Measurements from ENCODE around the gene TIMM23B. TPM values are rescaled to one million over a fixed set of nuclear protein-coding genes. Genes with fewer than 3 reads are reported as not detected.
"Not testable (repeated sequence)": the region's sequence is repeated elsewhere in the genome, so short reads cannot be mapped to it uniquely, and the experiment has no call there.

TIMM23B gene
- total RNA-seq (30.0 TPM), polyA plus RNA-seq (1 to 10 TPM; 8.1 to 9.2 (median 8.4) TPM)

- H3K36me3 Mint-ChIP-seq; H3K9me3 Mint-ChIP-seq; H3K36me3 ChIP-seq (ENCODE audit: control insufficient read depth, insufficient read depth, low read length); H3K27me3 ChIP-seq (ENCODE audit: control insufficient read depth, insufficient read depth, low read length); H3K9me3 ChIP-seq (ENCODE audit: control insufficient read depth in 2 of 2, low read length in 2 of 2); H3K27me3 Mint-ChIP-seq: not testable (repeated sequence)
- peak within 1 kb of the TSS; percentile 100 for H3K4me3 Mint-ChIP-seq
- peak within 1 kb of the TSS; percentile 94 for H3K4me3 ChIP-seq (ENCODE audit: low read depth, low read length)
- peaks cover 19 to 50% (median 34%) of the 10 kb centered on the region in 4 donors for H3K4me1 Mint-ChIP-seq
- ATAC-seq (ENCODE audit: low read depth in 2 of 2) = peak; percentile 90 to 93
- peak; percentile 78 to 88 (median 85) for DNase-seq
- peak within 1 kb of the TSS; percentile 91 to 98 (median 97) for H3K27ac Mint-ChIP-seq
- H3K4me1 ChIP-seq (ENCODE audit: control insufficient read depth, insufficient read depth, low read length, poor library complexity, severe bottlenecking) = peaks cover 16% of the 10 kb centered on the region
- peak within 1 kb of the TSS; percentile 55 for H3K27ac ChIP-seq (ENCODE audit: insufficient read depth, low read length, poor library complexity, severe bottlenecking)
Measured at GRCh38 chr10:49941447-49942338, at the start of gene TIMM23B, which contains the start of gene PARG. TIMM23B (plus strand) TSS chr10:49942053; CDS start chr10:49942195, 142 bp downstream. PARG (minus strand) TSS chr10:49942027; CDS start chr10:49941725, 302 bp downstream.

GRCh38 chr10:49899999-49900398, 41.9 kb upstream of the TIMM23B start:
- H3K4me3 Mint-ChIP-seq; DNase-seq; H3K9me3 ChIP-seq (ENCODE audit: control insufficient read depth in 2 of 2, low read length in 2 of 2); H3K4me3 ChIP-seq (ENCODE audit: low read depth, low read length); H3K27me3 Mint-ChIP-seq; H3K9me3 Mint-ChIP-seq; H3K27me3 ChIP-seq (ENCODE audit: control insufficient read depth, insufficient read depth, low read length); H3K36me3 ChIP-seq (ENCODE audit: control insufficient read depth, insufficient read depth, low read length); H3K27ac Mint-ChIP-seq; H3K4me1 Mint-ChIP-seq; ATAC-seq (ENCODE audit: low read depth in 2 of 2); H3K4me1 ChIP-seq (ENCODE audit: control insufficient read depth, insufficient read depth, low read length, poor library complexity, severe bottlenecking); H3K27ac ChIP-seq (ENCODE audit: insufficient read depth, low read length, poor library complexity, severe bottlenecking): not testable (repeated sequence)
- peaks cover 17% of the 10 kb centered on the region for H3K36me3 Mint-ChIP-seq

GRCh38 chr10:49900406-49900805, 41.4 kb upstream of the TIMM23B start:
- not testable (repeated sequence) for H3K4me3 Mint-ChIP-seq; H3K36me3 ChIP-seq (ENCODE audit: control insufficient read depth, insufficient read depth, low read length); H3K27me3 Mint-ChIP-seq; H3K4me1 Mint-ChIP-seq; H3K27me3 ChIP-seq (ENCODE audit: control insufficient read depth, insufficient read depth, low read length); DNase-seq; H3K9me3 Mint-ChIP-seq; H3K27ac Mint-ChIP-seq; H3K4me3 ChIP-seq (ENCODE audit: low read depth, low read length); ATAC-seq (ENCODE audit: low read depth in 2 of 2); H3K27ac ChIP-seq (ENCODE audit: insufficient read depth, low read length, poor library complexity, severe bottlenecking); H3K4me1 ChIP-seq (ENCODE audit: control insufficient read depth, insufficient read depth, low read length, poor library complexity, severe bottlenecking); H3K9me3 ChIP-seq (ENCODE audit: control insufficient read depth in 2 of 2, low read length in 2 of 2)
- H3K36me3 Mint-ChIP-seq = peaks cover 17% of the 10 kb centered on the region

GRCh38 chr10:49903829-49904228, 38.0 kb upstream of the TIMM23B start:
- not testable (repeated sequence) for DNase-seq

GRCh38 chr10:49908290-49909080, 33.4 kb upstream of the TIMM23B start:
- DNase-seq; H3K9me3 ChIP-seq (ENCODE audit: control insufficient read depth in 2 of 2, low read length in 2 of 2); H3K4me3 ChIP-seq (ENCODE audit: low read depth, low read length); H3K27me3 Mint-ChIP-seq; H3K4me3 Mint-ChIP-seq; H3K4me1 Mint-ChIP-seq; ATAC-seq (ENCODE audit: low read depth in 2 of 2); H3K4me1 ChIP-seq (ENCODE audit: control insufficient read depth, insufficient read depth, low read length, poor library complexity, severe bottlenecking); H3K27me3 ChIP-seq (ENCODE audit: control insufficient read depth, insufficient read depth, low read length); H3K27ac Mint-ChIP-seq; H3K9me3 Mint-ChIP-seq; H3K27ac ChIP-seq (ENCODE audit: insufficient read depth, low read length, poor library complexity, severe bottlenecking); H3K36me3 ChIP-seq (ENCODE audit: control insufficient read depth, insufficient read depth, low read length): not testable (repeated sequence)
- H3K36me3 Mint-ChIP-seq = peaks cover 16% of the 10 kb centered on the region

More at GRCh38 chr10:49903829-49904228, 38.0 kb upstream of the TIMM23B start:
- not testable (repeated sequence) for ATAC-seq (ENCODE audit: low read depth in 2 of 2); H3K27ac ChIP-seq (ENCODE audit: insufficient read depth, low read length, poor library complexity, severe bottlenecking); H3K4me3 ChIP-seq (ENCODE audit: low read depth, low read length); H3K27me3 ChIP-seq (ENCODE audit: control insufficient read depth, insufficient read depth, low read length); H3K36me3 ChIP-seq (ENCODE audit: control insufficient read depth, insufficient read depth, low read length); H3K4me1 ChIP-seq (ENCODE audit: control insufficient read depth, insufficient read depth, low read length, poor library complexity, severe bottlenecking); H3K4me3 Mint-ChIP-seq; H3K27ac Mint-ChIP-seq; H3K9me3 ChIP-seq (ENCODE audit: control insufficient read depth in 2 of 2, low read length in 2 of 2); H3K9me3 Mint-ChIP-seq; H3K27me3 Mint-ChIP-seq; H3K4me1 Mint-ChIP-seq
- peaks cover 19% of the 10 kb centered on the region for H3K36me3 Mint-ChIP-seq

GRCh38 chr10:49910295-49910694, 31.6 kb upstream of the TIMM23B start:
- H3K27me3 Mint-ChIP-seq; H3K4me1 Mint-ChIP-seq; H3K36me3 ChIP-seq (ENCODE audit: control insufficient read depth, insufficient read depth, low read length); H3K27me3 ChIP-seq (ENCODE audit: control insufficient read depth, insufficient read depth, low read length); H3K9me3 Mint-ChIP-seq; H3K27ac ChIP-seq (ENCODE audit: insufficient read depth, low read length, poor library complexity, severe bottlenecking); H3K9me3 ChIP-seq (ENCODE audit: control insufficient read depth in 2 of 2, low read length in 2 of 2); H3K27ac Mint-ChIP-seq; DNase-seq; H3K4me1 ChIP-seq (ENCODE audit: control insufficient read depth, insufficient read depth, low read length, poor library complexity, severe bottlenecking); H3K4me3 Mint-ChIP-seq; ATAC-seq (ENCODE audit: low read depth in 2 of 2); H3K4me3 ChIP-seq (ENCODE audit: low read depth, low read length): not testable (repeated sequence)
- H3K36me3 Mint-ChIP-seq = peaks cover 14% of the 10 kb centered on the region

GRCh38 chr10:49916451-49916850, 25.4 kb upstream of the TIMM23B start:
- not testable (repeated sequence) for ATAC-seq (ENCODE audit: low read depth in 2 of 2); H3K27ac ChIP-seq (ENCODE audit: insufficient read depth, low read length, poor library complexity, severe bottlenecking); DNase-seq; H3K27ac Mint-ChIP-seq; H3K27me3 Mint-ChIP-seq; H3K4me1 ChIP-seq (ENCODE audit: control insufficient read depth, insufficient read depth, low read length, poor library complexity, severe bottlenecking); H3K36me3 ChIP-seq (ENCODE audit: control insufficient read depth, insufficient read depth, low read length); H3K9me3 ChIP-seq (ENCODE audit: control insufficient read depth in 2 of 2, low read length in 2 of 2); H3K4me3 Mint-ChIP-seq; H3K4me1 Mint-ChIP-seq; H3K27me3 ChIP-seq (ENCODE audit: control insufficient read depth, insufficient read depth, low read length); H3K4me3 ChIP-seq (ENCODE audit: low read depth, low read length); H3K9me3 Mint-ChIP-seq
- peaks cover 19% of the 10 kb centered on the region for H3K36me3 Mint-ChIP-seq
